HepG2 (cell line): ENCODE results near the gene CCL22. TPM values are rescaled to one million over a fixed set of nuclear protein-coding genes. Genes with fewer than 3 reads are reported as not detected.
A peak's percentile ranks its signal among the peaks of the same experiment; 100 is the strongest.

ENCODE experiments used
- ATAC-seq: fragments of 200-7000 bp; cut with Tn5 transposase; 3 replicates; pipeline ENCODE4 v1.9.1; 2020; ENCODE audit warnings: mild to moderate bottlenecking, moderate library complexity
- BruUV-seq: library from RNA; stranded (reverse); fragments of 400-500 nt; replicated peaks from 2 replicates; lab custom pipeline; 2021; lab: Mats Ljungman, UMichigan
- CTCF ChIA-PET: fragments of 300-600 bp; formaldehyde crosslinking; extraction: SDS; loops from one replicate; lab custom pipeline; 2021; ENCODE audit warnings: low total read pairs, inconsistent platforms, low intra/inter-chr PET ratio; lab: Yijun Ruan, JAX
- POLR2A ChIA-PET: fragments of 350-600 bp; sonication (Branson Sonifier 250); formaldehyde crosslinking; loops from one replicate; lab custom pipeline; 2020; ENCODE audit warnings: antibody characterized with exemption, inconsistent platforms; lab: Yijun Ruan, JAX
- DNase-seq: peaks from one replicate; pipeline ENCODE4 v3.0.0-alpha.2; 2015; ENCODE audit warnings: low spot score
- FAIRE-seq: peaks from 3 replicates; lab custom pipeline; 2011; peaks lifted over from hg19 to GRCh38; lab: Jason Lieb, UNC
- H2AFZ ChIP-seq: one replicate; pipeline ENCODE4 v1.6.1; 2011; ENCODE audit warnings: low read length, inconsistent platforms
- H3K27ac ChIP-seq: fragments of 300-600 bp; 3 replicates; pipeline ENCODE4 v1.8.0; 2011; ENCODE audit warnings: mixed run types, mild to moderate bottlenecking, mixed read lengths, low read length, inconsistent platforms; ENCODE audit not compliant: insufficient read depth; ENCODE audit errors: extremely low read length
- H3K27me3 ChIP-seq, 2 experiments: fragments of 200-600 bp in 1 of 2; 2 replicates in 1 of 2; 3 replicates in 1 of 2; pipeline versions ENCODE4 v1.6.0 to v1.8.0; 2011; ENCODE audit warnings: low read length in 2 of 2, mild to moderate bottlenecking in 2 of 2, moderate library complexity in 2 of 2, inconsistent platforms in 1 of 2; ENCODE audit not compliant: insufficient read depth in 2 of 2, control insufficient read depth in 1 of 2
- H3K36me3 ChIP-seq, 2 experiments: fragments of 200-600 bp in 1 of 2; replicated peaks in 1 of 2; 2 replicates in 1 of 2; 3 replicates in 1 of 2; pipeline versions ENCODE4 v1.5.1 to v1.8.0; 2011; ENCODE audit warnings: low read length in 2 of 2, inconsistent platforms in 1 of 2; ENCODE audit not compliant: insufficient read depth in 2 of 2, control insufficient read depth in 1 of 2
- H3K4me1 ChIP-seq: 2 replicates; pipeline ENCODE4 v1.5.1; 2012; ENCODE audit warnings: low read length, inconsistent platforms; ENCODE audit not compliant: insufficient read depth
- H3K4me2 ChIP-seq: 2 replicates; pipeline ENCODE4 v1.6.0; 2011; ENCODE audit warnings: low read depth, low read length, inconsistent platforms
- H3K4me3 ChIP-seq, 3 experiments: fragments of 200-600 bp in 1 of 3; sonication (generic), shearing (Covaris generic) in 1 of 3; replicated peaks in 1 of 3; 2 replicates each; pipeline ENCODE4 v1.5.1; 2011 to 2016; ENCODE audit warnings: low read length in 3 of 3, inconsistent platforms in 2 of 3, low read depth in 2 of 3, mild to moderate bottlenecking in 2 of 3, control low read depth in 1 of 3, mixed read lengths in 1 of 3; ENCODE audit not compliant: insufficient read depth in 1 of 3
- H3K79me2 ChIP-seq: one replicate; pipeline ENCODE4 v1.6.1; 2011; ENCODE audit warnings: low read length, inconsistent platforms; ENCODE audit not compliant: insufficient read depth
- H3K9ac ChIP-seq: 2 replicates; pipeline ENCODE4 v1.6.0; 2011; ENCODE audit warnings: mild to moderate bottlenecking, low read depth, low read length, inconsistent platforms; ENCODE audit not compliant: insufficient read depth
- H3K9me3 ChIP-seq: 2 replicates; pipeline ENCODE4 v1.5.1; 2012; ENCODE audit warnings: mild to moderate bottlenecking, low read length
- H4K20me1 ChIP-seq: 2 replicates; pipeline ENCODE4 v1.6.0; 2011; ENCODE audit warnings: inconsistent platforms, mild to moderate bottlenecking, low read length, moderate library complexity; ENCODE audit not compliant: insufficient read depth
- CTCF ChIP-seq: sonication (generic); formaldehyde crosslinking; IDR thresholded peaks from 2 replicates; pipeline ENCODE4 v1.5.0; 2020; ENCODE audit warnings: mild to moderate bottlenecking, missing genetic modification reagents, moderate library complexity
- SOX6 ChIP-seq, 2 experiments: fragments of 450-650 bp in 1 of 2; sonication (generic) in 1 of 2; formaldehyde crosslinking in 1 of 2; IDR thresholded peaks; 2 replicates each; pipeline versions ENCODE4 v1.4.0 to v1.6.1; 2017 to 2020; ENCODE audit warnings: antibody characterized with exemption in 1 of 2, mild to moderate bottlenecking in 1 of 2, missing genetic modification reagents in 1 of 2
- ZBTB40 ChIP-seq, 2 experiments: fragments of 450-650 bp in 1 of 2; sonication (generic) in 1 of 2; formaldehyde crosslinking in 1 of 2; IDR thresholded peaks; 2 replicates each; pipeline versions ENCODE4 v1.6.1 to v1.8.0; 2016 to 2022; ENCODE audit warnings: antibody characterized with exemption in 1 of 2, mild to moderate bottlenecking in 1 of 2, missing genetic modification reagents in 1 of 2
- WGBS: methylation state at CpG from one replicate; pipeline ENCODE4 v1.1.6; 2017; ENCODE audit warnings: low lambda C conversion rate; 5-methylcytosine and 5-hydroxymethylcytosine counted together
- in situ Hi-C: cut with HindIII; loops from 2 replicates; pipeline ENCODE4 v1.10.0; 2017; ENCODE audit warnings: low pct_unique_long_range_greater_than_20kb; ENCODE audit not compliant: extremely low pct_ligation_motif_present
- intact Hi-C: fragments of 100-400 bp; cut with micrococcal nuclease; formaldehyde crosslinking; loops from one replicate; pipeline ENCODE4 v1.10.0; 2022; ENCODE audit not compliant: unreplicated experiment
- polyA plus RNA-seq, 8 experiments: library from polyadenylated mRNA; depleted of rRNA in 3 of 8; stranded (reverse) in 7 of 8; unstranded in 1 of 8; fragments of >200 nt; fragmentation: Illumina TruSeq in 4 of 8; extraction: Trizol in 4 of 8; gene quantifications; 2 replicates each; pipeline versions ENCODE4 v1.2.1 to v1.2.3, GENCODE V29; 2011 to 2016; ENCODE audit warnings: low read depth in 4 of 8, missing spikeins in 1 of 8, mixed read lengths in 1 of 8; ENCODE audit not compliant: insufficient read depth in 1 of 8
- total RNA-seq, 5 experiments: library from RNA; depleted of rRNA; stranded (reverse); fragments of >200 nt; fragmentation: Illumina TruSeq; extraction: Trizol; gene quantifications; 2 replicates each; pipeline ENCODE4 v1.2.3, GENCODE V29; 2016; ENCODE audit warnings: low read depth in 1 of 5

CCL22 gene
- total and polyA plus RNA-seq, 2 of the 13 experiments (the other 11 are each of a cell fraction or from before 2014, with no cell fraction given): not detected

GRCh38 chr16:57348327-57348726 lies 10.3 kb upstream of the CCL22 start:
- Histone ChIP-seq H3K4me3 (no peak overlapping the region), H3K36me3 (no peaks in the 10 kb centered on the region), H3K4me1 (peaks cover 27% of the 10 kb centered on the region), H3K27me3 (peaks cover 0 to 4% of the 10 kb centered on the region in 2 experiments; a peak in 3 of 5 replicates), H4K20me1 (no peaks in the 10 kb centered on the region), H3K9me3 (no peaks in the 10 kb centered on the region), H3K4me2 (no peak overlapping the region), H3K9ac (no peak overlapping the region), H3K79me2 (no peaks in the 10 kb centered on the region), H3K27ac (no peak overlapping the region), H2AFZ (no peak overlapping the region)
- intact Hi-C loops (no loop called here), in situ Hi-C loops (no loop called here)
- 80% methylated on average over 2 of the region's 2 CpGs for WGBS
- ATAC-seq (no peak), DNase-seq (no peak), FAIRE-seq (no peak)
- BruUV-seq: no TSS peak
- no peak for TF ChIP-seq SOX6 (IDR thresholded peaks at IDR 0.05)
- no peak for TF ChIP-seq SOX6 (CRISPR knock-in tag; IDR thresholded peaks at IDR 0.05)
- peak; percentile 32 for TF ChIP-seq CTCF (CRISPR knock-in tag)
- ChIA-PET CTCF (no interaction called here), POLR2A (interaction anchor here (0.8 kb wide), 1 partner anchor 24 kb away, joined by 3 read pairs; the partner anchor contains the start of gene CX3CL1)

GRCh38 chr16:57349212-57350031 lies 9.2 kb upstream of the CCL22 start:
- Histone ChIP-seq H3K4me2 (no peak overlapping the region), H3K27ac (no peak overlapping the region), H4K20me1 (no peaks in the 10 kb centered on the region), H3K27me3 (peaks cover 0 to 4% of the 10 kb centered on the region in 2 experiments; a peak in 3 of 5 replicates), H3K79me2 (no peaks in the 10 kb centered on the region), H2AFZ (no peak overlapping the region), H3K9me3 (no peaks in the 10 kb centered on the region), H3K9ac (no peak overlapping the region), H3K36me3 (no peaks in the 10 kb centered on the region), H3K4me3 (no peak overlapping the region), H3K4me1 (peaks cover 18% of the 10 kb centered on the region)
- 50% methylated on average over 14 of the region's 14 CpGs for WGBS
- no TSS peak for BruUV-seq
- ChIA-PET CTCF (no interaction called here), POLR2A (no interaction called here)
- FAIRE-seq (no peak), ATAC-seq (no peak), DNase-seq (no peak)
- intact Hi-C loops (no loop called here), in situ Hi-C loops (no loop called here)
- peak; percentile 27; the same call in 1 of the 2 replicates for TF ChIP-seq ZBTB40 (IDR thresholded peaks at IDR 0.05)
- no peak for TF ChIP-seq ZBTB40 (CRISPR knock-in tag; IDR thresholded peaks at IDR 0.05)
